ENCODE results near the gene BRINP1.

The BRINP1 gene

GRCh38 chr9:119282476-119283077, 86.7 kb downstream of the BRINP1 start:
- Histone ChIP-seq H3K4me1 (ENCODE audit: control insufficient read depth in 2 of 2, insufficient read depth in 2 of 2, low read length in 2 of 2) (no peaks in the 10 kb centered on the region), H3K36me3 (ENCODE audit: control insufficient read depth in 2 of 2, insufficient read depth in 2 of 2, low read length in 2 of 2) (no peaks in the 10 kb centered on the region), H3K27ac (ENCODE audit: low read depth in 2 of 2, low read length in 2 of 2) (no peak overlapping the region), H3K27me3 (ENCODE audit: control insufficient read depth in 2 of 2, insufficient read depth in 2 of 2, low read length in 2 of 2) (no peaks in the 10 kb centered on the region), H3K4me3 (ENCODE audit: low read length in 2 of 2) (no peak overlapping the region), H3K9me3 (ENCODE audit: control insufficient read depth in 2 of 2, low read length in 2 of 2) (no peaks in the 10 kb centered on the region), H3K9ac (ENCODE audit: low read depth in 1 of 2, low read length in 2 of 2) (no peak overlapping the region)

DNA sequence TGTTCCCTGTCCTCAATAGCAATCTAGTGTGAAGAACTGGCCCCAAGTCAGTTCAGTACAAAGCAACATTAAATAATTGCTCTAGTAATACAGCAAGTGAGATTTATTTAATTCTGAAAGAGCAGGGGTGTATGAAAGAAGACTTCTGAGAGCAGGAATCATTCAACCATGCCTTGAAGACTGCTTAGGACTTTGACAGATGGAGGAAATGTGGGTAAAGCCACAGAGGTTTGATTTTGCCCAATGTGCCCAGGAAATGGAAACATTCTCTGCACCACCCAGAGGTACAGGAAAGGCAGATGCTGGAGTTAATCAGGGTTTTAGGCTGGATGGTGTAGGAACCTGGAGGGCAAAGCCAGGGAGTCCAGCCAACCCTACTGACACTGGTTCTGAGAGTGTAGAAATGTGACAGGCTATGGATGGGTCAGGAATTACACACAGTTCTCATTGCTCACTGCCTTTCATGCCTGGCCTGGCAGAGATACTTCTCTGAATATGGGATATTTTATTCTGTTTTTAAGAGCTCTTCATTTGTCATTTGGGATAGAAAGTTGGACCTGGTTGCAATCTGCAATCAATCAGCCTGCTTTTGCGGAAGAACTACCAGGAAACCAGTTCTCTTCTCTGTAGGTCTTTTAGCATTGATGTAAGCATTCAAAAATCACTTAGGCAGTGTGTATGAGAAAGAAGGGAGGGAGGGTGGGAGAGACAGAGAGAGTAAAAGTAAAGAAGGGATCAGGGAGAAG, 88.3 kb downstream of the BRINP1 start:
- H3K36me3 ChIP-seq (ENCODE audit: control insufficient read depth in 2 of 2, insufficient read depth in 2 of 2, low read length in 2 of 2), result no peaks in the 10 kb centered on the region
- no peaks in the 10 kb centered on the region for H3K4me1 ChIP-seq (ENCODE audit: control insufficient read depth in 2 of 2, insufficient read depth in 2 of 2, low read length in 2 of 2)
- no peak overlapping the region for H3K27ac ChIP-seq (ENCODE audit: low read depth in 2 of 2, low read length in 2 of 2)
- no peaks in the 10 kb centered on the region for H3K27me3 ChIP-seq (ENCODE audit: control insufficient read depth in 2 of 2, insufficient read depth in 2 of 2, low read length in 2 of 2)
- H3K9me3 ChIP-seq (ENCODE audit: control insufficient read depth in 2 of 2, low read length in 2 of 2), result no peaks in the 10 kb centered on the region
- no peak overlapping the region for H3K9ac ChIP-seq (ENCODE audit: low read depth in 1 of 2, low read length in 2 of 2)
- H3K4me3 ChIP-seq (ENCODE audit: low read length in 2 of 2), result no peak overlapping the region

DNA sequence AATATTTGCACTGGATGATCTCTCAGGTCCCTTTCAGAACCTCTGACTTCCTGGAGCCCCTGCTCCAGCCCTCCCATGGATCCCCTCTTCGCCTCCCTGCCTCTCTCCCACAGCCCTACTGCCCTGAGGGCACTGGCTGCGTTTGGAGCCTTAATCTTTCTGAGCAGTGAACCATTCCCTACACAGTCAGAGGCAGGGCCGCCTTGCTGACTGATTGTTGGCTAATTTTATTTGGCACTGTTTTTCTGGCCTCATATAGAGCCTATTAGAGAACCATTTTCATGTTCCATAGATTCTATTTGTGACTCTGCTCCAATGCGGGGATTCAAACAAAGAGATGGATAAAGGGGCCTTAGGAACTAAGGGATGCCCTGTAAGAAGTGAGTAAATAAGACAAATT, 91.1 kb downstream of the BRINP1 start:
- Histone ChIP-seq H3K4me1 (ENCODE audit: control insufficient read depth in 2 of 2, insufficient read depth in 2 of 2, low read length in 2 of 2) (no peaks in the 10 kb centered on the region), H3K27ac (ENCODE audit: low read depth in 2 of 2, low read length in 2 of 2) (no peak overlapping the region), H3K27me3 (ENCODE audit: control insufficient read depth in 2 of 2, insufficient read depth in 2 of 2, low read length in 2 of 2) (no peaks in the 10 kb centered on the region), H3K4me3 (ENCODE audit: low read length in 2 of 2) (no peak overlapping the region), H3K9ac (ENCODE audit: low read depth in 1 of 2, low read length in 2 of 2) (no peak overlapping the region), H3K9me3 (ENCODE audit: control insufficient read depth in 2 of 2, low read length in 2 of 2) (no peaks in the 10 kb centered on the region), H3K36me3 (ENCODE audit: control insufficient read depth in 2 of 2, insufficient read depth in 2 of 2, low read length in 2 of 2) (no peaks in the 10 kb centered on the region)

DNA sequence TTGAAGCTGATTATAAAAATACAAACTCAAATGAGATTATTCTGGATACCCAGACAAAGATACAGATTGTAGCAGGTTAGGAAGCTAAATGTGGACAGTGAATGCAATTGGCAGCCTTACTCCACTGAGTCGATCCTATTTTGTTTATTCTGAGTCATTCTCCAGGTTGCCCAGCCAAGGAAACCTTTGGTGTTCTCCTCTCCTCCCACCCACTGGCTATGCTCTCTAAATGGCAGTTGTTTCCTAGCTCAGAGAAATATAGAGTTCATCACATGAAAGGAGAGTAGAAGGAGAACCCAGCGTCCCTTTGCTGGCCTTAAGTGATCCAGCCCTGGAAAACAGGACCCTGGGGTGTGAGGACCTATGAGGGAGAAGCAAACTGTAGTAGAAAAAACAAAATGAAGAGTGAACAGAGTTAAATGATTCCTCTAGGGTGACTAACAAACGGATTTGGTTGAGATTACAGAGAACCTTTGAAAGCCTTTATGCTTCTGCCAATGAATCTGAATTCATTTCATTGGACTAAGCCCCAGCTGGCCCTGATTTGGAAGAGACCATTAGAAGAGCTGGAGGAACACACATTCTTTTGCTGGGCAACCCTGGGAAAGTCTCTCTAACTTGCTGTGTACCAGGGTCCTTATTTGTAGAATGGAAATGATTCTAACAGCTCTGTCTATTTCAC, 95.1 kb downstream of the BRINP1 start:
- no peaks in the 10 kb centered on the region for H3K27me3 ChIP-seq (ENCODE audit: control insufficient read depth in 2 of 2, insufficient read depth in 2 of 2, low read length in 2 of 2)
- no peaks in the 10 kb centered on the region for H3K4me1 ChIP-seq (ENCODE audit: control insufficient read depth in 2 of 2, insufficient read depth in 2 of 2, low read length in 2 of 2)
- no peaks in the 10 kb centered on the region for H3K36me3 ChIP-seq (ENCODE audit: control insufficient read depth in 2 of 2, insufficient read depth in 2 of 2, low read length in 2 of 2)
- H3K27ac ChIP-seq (ENCODE audit: low read depth in 2 of 2, low read length in 2 of 2), result no peak overlapping the region
- H3K4me3 ChIP-seq (ENCODE audit: low read length in 2 of 2), result no peak overlapping the region
- H3K9me3 ChIP-seq (ENCODE audit: control insufficient read depth in 2 of 2, low read length in 2 of 2), result no peaks in the 10 kb centered on the region
- H3K9ac ChIP-seq (ENCODE audit: low read depth in 1 of 2, low read length in 2 of 2), result no peak overlapping the region

DNA sequence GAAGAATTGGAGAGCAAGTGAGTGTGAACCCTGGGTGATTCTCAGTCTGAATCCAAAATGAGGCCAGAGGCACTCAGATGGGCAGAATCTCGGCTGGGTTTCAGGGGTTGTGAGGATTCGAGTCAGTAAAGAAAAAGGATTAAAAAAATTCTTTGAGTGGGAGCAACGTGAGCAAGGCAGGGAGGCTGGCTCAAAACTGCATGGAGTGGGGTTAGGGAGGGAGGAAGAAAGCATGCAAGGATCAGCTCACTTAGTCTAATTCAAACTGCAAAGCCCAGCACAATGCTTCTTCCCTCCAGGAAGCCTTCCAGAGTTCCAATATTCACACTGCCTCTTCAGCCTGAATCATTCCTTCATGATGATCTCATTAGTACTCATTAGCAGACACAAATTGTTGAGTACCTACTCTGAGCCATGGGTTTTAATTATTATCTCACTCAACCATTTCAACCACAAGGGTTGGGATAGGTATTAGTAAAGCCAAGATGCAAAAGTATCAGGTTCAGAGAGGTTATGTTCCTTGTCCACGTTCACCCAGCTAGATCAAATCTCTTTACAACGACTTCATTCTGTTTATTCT, 95.8 kb downstream of the BRINP1 start:
- no peak overlapping the region for H3K4me3 ChIP-seq (ENCODE audit: low read length in 2 of 2)
- no peaks in the 10 kb centered on the region for H3K36me3 ChIP-seq (ENCODE audit: control insufficient read depth in 2 of 2, insufficient read depth in 2 of 2, low read length in 2 of 2)
- H3K9ac ChIP-seq (ENCODE audit: low read depth in 1 of 2, low read length in 2 of 2), result no peak overlapping the region
- H3K27ac ChIP-seq (ENCODE audit: low read depth in 2 of 2, low read length in 2 of 2), result no peak overlapping the region
- H3K4me1 ChIP-seq (ENCODE audit: control insufficient read depth in 2 of 2, insufficient read depth in 2 of 2, low read length in 2 of 2), result no peaks in the 10 kb centered on the region
- H3K9me3 ChIP-seq (ENCODE audit: control insufficient read depth in 2 of 2, low read length in 2 of 2), result no peaks in the 10 kb centered on the region
- no peaks in the 10 kb centered on the region for H3K27me3 ChIP-seq (ENCODE audit: control insufficient read depth in 2 of 2, insufficient read depth in 2 of 2, low read length in 2 of 2)

- Histone ChIP-seq H3K4me1 (ENCODE audit: control insufficient read depth in 2 of 2, insufficient read depth in 2 of 2, low read length in 2 of 2) (no peaks in the 10 kb centered on the region), H3K36me3 (ENCODE audit: control insufficient read depth in 2 of 2, insufficient read depth in 2 of 2, low read length in 2 of 2) (no peaks in the 10 kb centered on the region), H3K27me3 (ENCODE audit: control insufficient read depth in 2 of 2, insufficient read depth in 2 of 2, low read length in 2 of 2) (no peaks in the 10 kb centered on the region), H3K9me3 (ENCODE audit: control insufficient read depth in 2 of 2, low read length in 2 of 2) (no peaks in the 10 kb centered on the region), H3K27ac (ENCODE audit: low read depth in 2 of 2, low read length in 2 of 2) (no peak overlapping the region), H3K9ac (ENCODE audit: low read depth in 1 of 2, low read length in 2 of 2) (no peak overlapping the region), H3K4me3 (ENCODE audit: low read length in 2 of 2) (no peak overlapping the region)
These were observed 96.6 kb downstream of the BRINP1 start for GRCh38 chr9:119272500-119273211.

- Histone ChIP-seq H3K27me3 (ENCODE audit: control insufficient read depth in 2 of 2, insufficient read depth in 2 of 2, low read length in 2 of 2) (no peaks in the 10 kb centered on the region), H3K4me1 (ENCODE audit: control insufficient read depth in 2 of 2, insufficient read depth in 2 of 2, low read length in 2 of 2) (no peaks in the 10 kb centered on the region), H3K9ac (ENCODE audit: low read depth in 1 of 2, low read length in 2 of 2) (no peak overlapping the region), H3K27ac (ENCODE audit: low read depth in 2 of 2, low read length in 2 of 2) (no peak overlapping the region), H3K9me3 (ENCODE audit: control insufficient read depth in 2 of 2, low read length in 2 of 2) (no peaks in the 10 kb centered on the region), H3K36me3 (ENCODE audit: control insufficient read depth in 2 of 2, insufficient read depth in 2 of 2, low read length in 2 of 2) (no peaks in the 10 kb centered on the region), H3K4me3 (ENCODE audit: low read length in 2 of 2) (no peak overlapping the region)
These were observed 100.2 kb downstream of the BRINP1 start for GRCh38 chr9:119268985-119269384.

GRCh38 chr9:119264165-119264564, 105.1 kb downstream of the BRINP1 start:
- H3K9ac ChIP-seq (ENCODE audit: low read depth in 1 of 2, low read length in 2 of 2), result no peak overlapping the region

DNA sequence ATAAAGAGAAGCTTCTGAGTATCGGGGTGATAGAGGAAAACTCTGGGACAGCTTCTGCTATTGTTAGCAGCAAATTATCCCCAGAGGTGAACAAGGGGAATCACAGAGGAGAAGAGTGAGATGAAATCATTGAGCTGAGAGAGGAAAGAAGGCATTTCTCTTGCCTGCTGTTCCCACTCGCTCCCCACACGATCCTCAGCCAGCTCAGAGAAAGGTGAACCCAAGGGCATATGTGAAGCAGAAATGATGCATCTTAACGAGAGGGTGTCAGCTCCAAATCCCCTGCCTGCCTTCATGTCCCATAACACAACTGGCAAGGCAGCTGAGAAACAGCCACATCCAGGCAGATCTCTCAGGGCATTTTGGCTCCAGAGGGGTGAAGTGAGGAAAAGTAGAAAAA, 111.6 kb downstream of the BRINP1 start:
- H3K4me1 ChIP-seq (ENCODE audit: control insufficient read depth in 2 of 2, insufficient read depth in 2 of 2, low read length in 2 of 2), result no peaks in the 10 kb centered on the region
- H3K9ac ChIP-seq (ENCODE audit: low read depth in 1 of 2, low read length in 2 of 2), result no peak overlapping the region
- H3K36me3 ChIP-seq (ENCODE audit: control insufficient read depth in 2 of 2, insufficient read depth in 2 of 2, low read length in 2 of 2), result no peaks in the 10 kb centered on the region
- no peaks in the 10 kb centered on the region for H3K27me3 ChIP-seq (ENCODE audit: control insufficient read depth in 2 of 2, insufficient read depth in 2 of 2, low read length in 2 of 2)
- no peak overlapping the region for H3K27ac ChIP-seq (ENCODE audit: low read depth in 2 of 2, low read length in 2 of 2)
- no peak overlapping the region for H3K4me3 ChIP-seq (ENCODE audit: low read length in 2 of 2)
- no peaks in the 10 kb centered on the region for H3K9me3 ChIP-seq (ENCODE audit: control insufficient read depth in 2 of 2, low read length in 2 of 2)

More at GRCh38 chr9:119264165-119264564, 105.1 kb downstream of the BRINP1 start:
- no peaks in the 10 kb centered on the region for H3K4me1 ChIP-seq (ENCODE audit: control insufficient read depth in 2 of 2, insufficient read depth in 2 of 2, low read length in 2 of 2)
- no peaks in the 10 kb centered on the region for H3K9me3 ChIP-seq (ENCODE audit: control insufficient read depth in 2 of 2, low read length in 2 of 2)
- no peaks in the 10 kb centered on the region for H3K36me3 ChIP-seq (ENCODE audit: control insufficient read depth in 2 of 2, insufficient read depth in 2 of 2, low read length in 2 of 2)
- no peak overlapping the region for H3K4me3 ChIP-seq (ENCODE audit: low read length in 2 of 2)
- H3K27ac ChIP-seq (ENCODE audit: low read depth in 2 of 2, low read length in 2 of 2), result no peak overlapping the region
- H3K27me3 ChIP-seq (ENCODE audit: control insufficient read depth in 2 of 2, insufficient read depth in 2 of 2, low read length in 2 of 2), result no peaks in the 10 kb centered on the region

Data from mucosa of rectum (tissue), 2 donors.